ENCODE data around the gene JAKMIP1. TPM values are rescaled to one million over a fixed set of nuclear protein-coding genes. Genes with fewer than 3 reads are reported as not detected.
A peak's percentile ranks its signal among the peaks of the same experiment; 100 is the strongest.
"Not testable (repeated sequence)": the region's sequence is repeated elsewhere in the genome, so short reads cannot be mapped to it uniquely, and the experiment has no call there.

JAKMIP1 gene
- total RNA-seq, 3 donors from 2014 or later = 0.66 to 0.88 (median 0.80) TPM

DNA sequence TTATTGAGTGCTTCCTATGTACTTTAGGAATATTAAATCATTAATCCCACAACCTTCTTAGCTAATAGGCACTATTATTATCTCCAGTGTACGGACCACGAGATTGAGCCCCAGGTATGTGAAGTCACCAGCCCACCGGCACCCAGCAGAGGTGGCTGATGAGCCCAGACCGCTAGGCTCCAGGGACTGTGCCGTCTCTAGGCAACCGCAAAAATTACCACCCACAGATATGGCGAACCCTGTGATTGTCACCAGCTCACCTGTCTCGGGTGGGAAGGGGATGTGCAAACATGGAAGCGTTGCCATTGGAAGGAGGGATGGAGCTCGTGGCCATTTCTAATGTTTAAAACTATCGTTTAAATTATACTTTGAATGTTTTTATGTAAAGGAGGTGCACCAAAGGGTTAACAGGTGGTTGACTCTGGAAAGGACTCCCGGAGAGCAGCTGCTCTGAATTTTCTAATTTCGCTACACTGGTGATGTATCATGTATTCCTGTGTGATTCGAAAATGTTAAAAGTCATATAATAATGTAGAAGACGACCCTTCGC is 21.0 kb upstream of the JAKMIP1 start:
- Histone ChIP-seq H3K27ac (no peak overlapping the region), H3K4me3 (peak overlapping the region in 2 of 3 donors; percentile 23 to 58), H3K27me3 (peaks cover 3 to 35% of the 10 kb centered on the region in 2 donors), H3K4me1 (no peaks in the 10 kb centered on the region), H3K36me3 (no peaks in the 10 kb centered on the region), H3K9me3 (peaks cover 8 to 9% of the 10 kb centered on the region in 2 donors)
- intact Hi-C loops (cut with DNase I; ENCODE audit: low total_unique reads) = no loop called here
- TF ChIP-seq POLR2AphosphoS5 (IDR thresholded peaks at IDR 0.05) = no peak
- TF ChIP-seq POLR2A (IDR thresholded peaks at IDR 0.05) = no peak
- TF ChIP-seq, protein P1, sequence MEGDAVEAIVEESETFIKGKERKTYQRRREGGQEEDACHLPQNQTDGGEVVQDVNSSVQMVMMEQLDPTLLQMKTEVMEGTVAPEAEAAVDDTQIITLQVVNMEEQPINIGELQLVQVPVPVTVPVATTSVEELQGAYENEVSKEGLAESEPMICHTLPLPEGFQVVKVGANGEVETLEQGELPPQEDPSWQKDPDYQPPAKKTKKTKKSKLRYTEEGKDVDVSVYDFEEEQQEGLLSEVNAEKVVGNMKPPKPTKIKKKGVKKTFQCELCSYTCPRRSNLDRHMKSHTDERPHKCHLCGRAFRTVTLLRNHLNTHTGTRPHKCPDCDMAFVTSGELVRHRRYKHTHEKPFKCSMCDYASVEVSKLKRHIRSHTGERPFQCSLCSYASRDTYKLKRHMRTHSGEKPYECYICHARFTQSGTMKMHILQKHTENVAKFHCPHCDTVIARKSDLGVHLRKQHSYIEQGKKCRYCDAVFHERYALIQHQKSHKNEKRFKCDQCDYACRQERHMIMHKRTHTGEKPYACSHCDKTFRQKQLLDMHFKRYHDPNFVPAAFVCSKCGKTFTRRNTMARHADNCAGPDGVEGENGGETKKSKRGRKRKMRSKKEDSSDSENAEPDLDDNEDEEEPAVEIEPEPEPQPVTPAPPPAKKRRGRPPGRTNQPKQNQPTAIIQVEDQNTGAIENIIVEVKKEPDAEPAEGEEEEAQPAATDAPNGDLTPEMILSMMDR (IDR thresholded peaks at IDR 0.05) = no peak
- peak in 1 of 2 donors; percentile 9 for DNase-seq (ENCODE audit: low spot score in 2 of 2)

DNA sequence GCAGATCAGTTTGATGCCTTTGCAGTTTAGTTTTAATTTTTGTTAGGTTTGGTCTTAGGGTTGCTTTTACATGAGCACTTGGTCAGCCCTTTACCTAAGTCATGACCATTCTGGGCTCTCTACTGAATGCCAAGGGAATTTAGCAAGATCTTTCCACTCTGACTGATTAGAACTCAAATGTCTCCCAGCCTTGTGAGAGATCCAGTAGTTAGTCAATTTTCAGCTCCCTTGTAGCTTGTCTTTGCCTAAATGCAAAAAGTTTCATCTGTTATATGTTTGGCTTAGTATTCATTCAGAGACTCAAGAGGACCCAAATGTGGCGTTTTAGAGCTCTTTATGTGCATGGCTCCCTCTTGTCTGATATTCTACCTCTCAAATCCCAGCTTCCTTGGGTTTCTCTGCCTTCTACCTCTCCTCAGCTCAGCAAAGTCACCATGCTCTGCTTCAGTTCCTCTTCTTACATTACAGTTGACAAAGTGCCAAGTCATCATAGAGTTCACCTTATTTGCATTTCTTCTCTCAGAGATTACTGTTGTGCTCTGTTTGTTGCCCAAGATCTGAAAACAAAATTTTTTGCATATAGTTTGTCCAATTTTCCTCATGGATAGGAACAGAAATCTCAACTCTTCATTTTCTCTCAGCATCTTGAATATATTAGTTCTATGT is 17.5 kb upstream of the JAKMIP1 start:
- TF ChIP-seq, protein P1 (IDR thresholded peaks at IDR 0.05) = no peak
- intact Hi-C loops (cut with DNase I; ENCODE audit: low total_unique reads) = no loop called here
- Histone ChIP-seq H3K27ac (no peak overlapping the region), H3K27me3 (peaks cover 3 to 34% of the 10 kb centered on the region in 2 donors), H3K9me3 (peaks cover 13 to 15% of the 10 kb centered on the region in 2 donors), H3K4me1 (no peaks in the 10 kb centered on the region), H3K4me3 (no peak overlapping the region), H3K36me3 (no peaks in the 10 kb centered on the region)
- no peak for DNase-seq (ENCODE audit: low spot score in 2 of 2)

DNA sequence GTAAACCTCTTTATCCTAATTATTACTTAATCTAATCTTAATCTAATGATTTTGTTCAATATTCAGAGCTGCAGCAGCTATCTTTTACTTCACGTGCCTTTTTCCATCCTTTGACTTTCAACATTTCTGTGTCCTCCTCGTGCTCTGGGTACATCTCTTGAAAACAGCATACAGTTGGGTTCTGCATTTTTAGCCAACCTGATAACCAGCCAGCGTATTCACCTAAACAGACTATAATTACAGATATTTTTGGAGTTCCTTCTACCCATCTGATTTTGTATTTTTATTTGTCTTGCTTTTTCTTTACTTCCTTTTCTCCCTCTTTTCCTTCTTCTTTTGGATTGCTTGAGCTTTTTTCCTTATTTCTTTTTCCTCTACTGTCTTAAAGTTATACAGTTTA is 16.2 kb upstream of the JAKMIP1 start:
- DNase-seq (ENCODE audit: low spot score in 2 of 2) = no peak
- no peaks in the 10 kb centered on the region for H3K4me1 ChIP-seq
- TF ChIP-seq POLR2A (IDR thresholded peaks at IDR 0.05) (no peak), POLR2AphosphoS5 (IDR thresholded peaks at IDR 0.05) (no peak)
- TF ChIP-seq, protein P1 (IDR thresholded peaks at IDR 0.05) = no peak
- intact Hi-C loops (cut with DNase I; ENCODE audit: low total_unique reads) = no loop called here
- no peaks in the 10 kb centered on the region for H3K36me3 ChIP-seq
- peaks cover 3 to 7% of the 10 kb centered on the region in 2 donors for H3K9me3 ChIP-seq
- H3K27ac ChIP-seq = no peak overlapping the region
- peaks cover 3 to 22% of the 10 kb centered on the region in 2 donors for H3K27me3 ChIP-seq
- H3K4me3 ChIP-seq = no peak overlapping the region

DNA sequence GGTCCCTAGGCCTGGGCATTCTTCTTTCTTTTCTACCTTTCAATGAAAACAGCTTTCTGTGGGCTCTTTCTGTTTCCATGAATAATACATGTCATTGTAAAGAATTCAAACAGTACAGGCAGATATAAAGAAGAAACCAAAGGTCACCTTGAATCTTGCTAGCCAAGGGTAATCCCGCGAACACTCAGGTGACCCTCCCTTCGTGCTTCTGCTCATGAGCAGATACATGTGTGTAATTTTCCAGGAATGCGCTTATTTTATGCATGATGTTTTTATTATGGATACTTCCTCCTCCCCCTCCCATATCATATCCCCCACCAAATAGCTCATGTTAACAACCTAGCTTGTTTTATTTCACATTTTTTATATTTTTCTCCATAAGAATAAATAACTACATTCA is 9.6 kb upstream of the JAKMIP1 start:
- no peak overlapping the region for H3K27ac ChIP-seq
- no peak overlapping the region for H3K4me3 ChIP-seq
- intact Hi-C loops (cut with DNase I; ENCODE audit: low total_unique reads) = no loop called here
- H3K27me3 ChIP-seq = peaks cover 0 to 4% of the 10 kb centered on the region in 2 donors
- peak in 1 of 2 donors; percentile 12 for DNase-seq (ENCODE audit: low spot score in 2 of 2)
- peaks cover 3 to 7% of the 10 kb centered on the region in 2 donors for H3K9me3 ChIP-seq
- TF ChIP-seq POLR2AphosphoS5 (IDR thresholded peaks at IDR 0.05) (no peak), POLR2A (IDR thresholded peaks at IDR 0.05) (no peak)
- TF ChIP-seq, protein P1 (IDR thresholded peaks at IDR 0.05) = no peak
- H3K36me3 ChIP-seq = no peaks in the 10 kb centered on the region
- no peaks in the 10 kb centered on the region for H3K4me1 ChIP-seq

DNA sequence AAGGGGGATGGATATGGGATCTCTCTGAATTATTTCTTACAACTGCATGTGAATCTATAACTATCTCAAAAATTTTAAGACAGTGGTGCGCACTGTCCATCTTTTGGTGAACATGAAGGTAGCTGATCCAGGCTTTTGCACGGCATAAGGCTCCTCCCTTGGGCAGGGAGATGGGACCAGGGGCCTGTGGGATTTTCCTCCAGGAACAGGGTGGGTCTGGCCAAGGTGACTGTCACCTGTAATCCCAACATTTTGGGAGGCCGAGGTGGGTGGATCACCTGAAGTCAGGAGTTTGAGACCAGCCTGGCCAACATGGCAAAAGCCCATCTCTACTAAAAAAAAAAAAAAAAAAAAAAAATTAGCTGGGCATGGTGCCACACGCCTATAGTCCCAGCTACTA is 8.9 kb upstream of the JAKMIP1 start:
- H3K4me3 ChIP-seq; H3K36me3 ChIP-seq; intact Hi-C loops (cut with DNase I; ENCODE audit: low total_unique reads); H3K27me3 ChIP-seq; H3K9me3 ChIP-seq; H3K4me1 ChIP-seq; H3K27ac ChIP-seq: not testable (repeated sequence)
- DNase-seq (ENCODE audit: low spot score in 2 of 2) = peak in 1 of 2 donors; percentile 12

Measured in breast epithelium (tissue), 4 donors.